ENCODE results near the gene HYLS1.

HYLS1 gene

GRCh38 chr11:125945011-125945796 is 57.7 kb downstream of the HYLS1 start:
- DNase-seq (ENCODE audit: low read depth): no peak
- H3K4me3 ChIP-seq (ENCODE audit: control insufficient read depth, low read depth, low read length): no peak overlapping the region
- no peak for TF ChIP-seq CTCF (conservative IDR thresholded peaks at IDR 0.05; ENCODE audit: control insufficient read depth, insufficient read depth, low read depth, low read length)

- TF ChIP-seq CTCF (conservative IDR thresholded peaks at IDR 0.05; ENCODE audit: control insufficient read depth, insufficient read depth, low read depth, low read length): no peak
- no peak within 1 kb of the TSS for H3K4me3 ChIP-seq (ENCODE audit: control insufficient read depth, low read depth, low read length)
- DNase-seq (ENCODE audit: low read depth): no peak
Measured at GRCh38 chr11:125945797-125946520, 58.5 kb downstream of the HYLS1 start, which contains the start of gene VSIG10L2. Gene VSIG10L2 (plus strand): TSS chr11:125946044. CDS start chr11:125946056, 12 bp downstream.

GRCh38 chr11:125946712-125947418 is 59.4 kb downstream of the HYLS1 start:
- no peak overlapping the region for H3K4me3 ChIP-seq (ENCODE audit: control insufficient read depth, low read depth, low read length)
- DNase-seq (ENCODE audit: low read depth): no peak
- TF ChIP-seq CTCF (conservative IDR thresholded peaks at IDR 0.05; ENCODE audit: control insufficient read depth, insufficient read depth, low read depth, low read length): no peak

- H3K4me3 ChIP-seq (ENCODE audit: control insufficient read depth, low read depth, low read length): no peak overlapping the region
- DNase-seq (ENCODE audit: low read depth): no peak
- TF ChIP-seq CTCF (conservative IDR thresholded peaks at IDR 0.05; ENCODE audit: control insufficient read depth, insufficient read depth, low read depth, low read length): no peak
Measured at GRCh38 chr11:125947419-125948277, 60.2 kb downstream of the HYLS1 start.

GRCh38 chr11:125948278-125949051 is 61.0 kb downstream of the HYLS1 start:
- no peak for TF ChIP-seq CTCF (conservative IDR thresholded peaks at IDR 0.05; ENCODE audit: control insufficient read depth, insufficient read depth, low read depth, low read length)
- H3K4me3 ChIP-seq (ENCODE audit: control insufficient read depth, low read depth, low read length): no peak overlapping the region
- DNase-seq (ENCODE audit: low read depth): no peak

Measured in fibroblast of mammary gland (primary cell).